Measurements from ENCODE around the gene ZSWIM8.

GRCh38 chr10:73807471-73807870, 22.1 kb downstream of the ZSWIM8 start:
- no peak for TF ChIP-seq CTCF (IDR thresholded peaks at IDR 0.05)
- TF ChIP-seq POLR2AphosphoS5 (IDR thresholded peaks at IDR 0.05; ENCODE audit: insufficient read depth in 1 of 2, low read depth in 1 of 2) = no peak
